Measurements from ENCODE around the gene DNMT3A.
"Not testable (repeated sequence)": the region's sequence is repeated elsewhere in the genome, so short reads cannot be mapped to it uniquely, and the experiment has no call there.

The DNMT3A gene

GRCh38 chr2:25230198-25230947, 111.4 kb downstream of the DNMT3A start:
- no peak for DNase-seq

GRCh38 chr2:25229279-25230197, 112.2 kb downstream of the DNMT3A start:
- DNase-seq: peak in 1 of 2 donors; percentile 25

- peak; percentile 51 to 54 for DNase-seq
These were observed 112.9 kb downstream of the DNMT3A start for GRCh38 chr2:25228848-25229278.

- DNase-seq: no peak
These were observed 114.1 kb downstream of the DNMT3A start for GRCh38 chr2:25227576-25227975.

- no peak for DNase-seq
These were observed 114.9 kb downstream of the DNMT3A start for GRCh38 chr2:25226827-25227226.

GRCh38 chr2:25222477-25223121, 119.1 kb downstream of the DNMT3A start:
- DNase-seq: no peak

- no peak for DNase-seq
These were observed 120.1 kb downstream of the DNMT3A start for GRCh38 chr2:25221579-25221978.

GRCh38 chr2:25220313-25220712, 121.4 kb downstream of the DNMT3A start:
- DNase-seq: no peak

- DNase-seq: no peak
These were observed 122.1 kb downstream of the DNMT3A start for GRCh38 chr2:25219621-25220020.

GRCh38 chr2:25218100-25218499, 123.6 kb downstream of the DNMT3A start:
- no peak for DNase-seq

GRCh38 chr2:25215948-25216679, 125.6 kb downstream of the DNMT3A start:
- peak in 1 of 2 donors; percentile 25 for DNase-seq

GRCh38 chr2:25215232-25215631, 126.5 kb downstream of the DNMT3A start:
- no peak for DNase-seq

GRCh38 chr2:25213229-25213628, 128.5 kb downstream of the DNMT3A start:
- no peak for DNase-seq

GRCh38 chr2:25210923-25211322, 130.8 kb downstream of the DNMT3A start:
- not testable (repeated sequence) for DNase-seq

GRCh38 chr2:25207078-25207545, 134.6 kb downstream of the DNMT3A start:
- no peak for DNase-seq

GRCh38 chr2:25204190-25204838, 137.4 kb downstream of the DNMT3A start:
- no peak for DNase-seq

GRCh38 chr2:25202275-25202674, 139.4 kb downstream of the DNMT3A start:
- DNase-seq: no peak

GRCh38 chr2:25201794-25202193, 139.9 kb downstream of the DNMT3A start:
- DNase-seq: no peak

GRCh38 chr2:25201265-25201664, 140.5 kb downstream of the DNMT3A start:
- no peak for DNase-seq

GRCh38 chr2:25198576-25198975, 143.1 kb downstream of the DNMT3A start:
- DNase-seq: no peak

GRCh38 chr2:25198209-25198525, 143.6 kb downstream of the DNMT3A start:
- DNase-seq: no peak

Data from hippocampal formation (tissue), 2 donors.